Eye (tissue), 1 donor: ENCODE results near the gene ZNF385C.

Experiments used
- DNase-seq: peaks from one replicate; pipeline ENCODE4 v3.0.0-alpha.2; 2015

ZNF385C gene

GRCh38 chr17:41977991-41978390 is 120.3 kb downstream of the ZNF385C start:
- no peak for DNase-seq

GRCh38 chr17:41976142-41976768 is 122.0 kb downstream of the ZNF385C start:
- DNase-seq = no peak
